AG20443 (cell line): ENCODE measurements around the gene FAM81A.
"Not testable (repeated sequence)": the region's sequence is repeated elsewhere in the genome, so short reads cannot be mapped to it uniquely, and the experiment has no call there.

Experiments
- DNase-seq: peaks from one replicate; pipeline ENCODE4 v3.0.0; 2012; ENCODE audit warnings: low spot score, mixed read lengths

The FAM81A gene

DNA sequence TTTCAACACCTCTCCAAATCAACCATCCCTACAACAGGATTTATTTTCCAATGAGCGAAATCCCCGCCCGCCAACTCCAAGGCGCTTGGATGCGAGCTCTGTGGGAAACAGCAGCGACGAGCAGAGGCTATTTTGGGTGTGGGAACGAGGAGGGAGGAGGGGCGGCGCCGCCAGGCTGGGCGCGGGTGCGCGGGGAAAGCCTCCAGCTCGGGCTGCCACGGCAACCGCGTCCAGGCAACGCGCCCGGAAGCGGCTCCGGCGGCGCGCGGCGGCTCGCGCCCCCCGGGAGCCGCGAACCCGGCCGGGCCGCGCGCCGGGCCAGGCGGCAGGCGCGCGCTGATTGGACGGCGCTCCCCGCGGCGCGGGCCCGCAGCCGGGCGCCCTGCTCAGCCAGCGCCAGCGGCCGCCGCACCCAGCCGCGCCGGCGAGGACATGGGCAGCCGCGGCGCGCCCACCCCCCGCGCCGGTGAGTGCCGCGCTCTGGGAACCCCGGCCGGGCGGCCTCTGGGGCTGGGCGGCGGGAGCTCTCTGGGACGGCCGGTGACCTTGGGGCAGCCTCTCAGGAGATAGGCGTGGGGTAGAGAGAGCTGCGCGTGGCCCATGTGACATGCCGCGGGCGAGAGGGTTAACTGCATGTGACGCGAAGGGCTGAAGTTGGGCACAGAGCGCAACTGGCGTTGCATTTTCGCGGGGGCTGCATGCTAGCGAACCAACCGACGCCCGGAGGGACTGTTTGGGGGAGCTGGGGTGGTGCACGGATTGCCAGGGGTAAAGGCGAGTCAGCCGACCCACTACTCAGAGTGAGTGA is at the start of gene FAM81A:
Gene FAM81A, plus strand, starts transcription at position 370 of the 808 bp plus-strand sequence. CDS start 20,441 bp downstream, outside the sequence.
- DNase-seq, result peak; percentile 96

DNA sequence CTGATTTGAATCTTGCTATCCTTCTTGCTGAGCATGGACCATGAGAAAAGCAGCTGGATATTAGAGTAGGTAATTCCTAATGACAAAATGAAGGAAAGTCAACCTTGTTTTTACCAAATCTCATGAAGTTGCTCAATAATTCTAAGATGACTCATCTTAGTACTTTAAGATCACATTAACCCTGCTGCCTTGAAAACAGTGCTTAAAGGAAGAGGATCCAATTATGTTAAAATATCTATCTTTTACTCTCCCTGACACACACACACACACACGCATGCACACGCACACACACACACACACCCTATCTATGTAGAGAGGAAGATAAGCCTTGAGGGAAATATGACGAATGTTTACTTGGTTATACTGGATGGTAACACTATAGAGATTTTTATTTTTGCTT is 49.3 kb upstream of the FAM81A start:
- DNase-seq, result peak; percentile 61

GRCh38 chr15:59392299-59392698 is 45.7 kb upstream of the FAM81A start:
- no peak for DNase-seq

DNA sequence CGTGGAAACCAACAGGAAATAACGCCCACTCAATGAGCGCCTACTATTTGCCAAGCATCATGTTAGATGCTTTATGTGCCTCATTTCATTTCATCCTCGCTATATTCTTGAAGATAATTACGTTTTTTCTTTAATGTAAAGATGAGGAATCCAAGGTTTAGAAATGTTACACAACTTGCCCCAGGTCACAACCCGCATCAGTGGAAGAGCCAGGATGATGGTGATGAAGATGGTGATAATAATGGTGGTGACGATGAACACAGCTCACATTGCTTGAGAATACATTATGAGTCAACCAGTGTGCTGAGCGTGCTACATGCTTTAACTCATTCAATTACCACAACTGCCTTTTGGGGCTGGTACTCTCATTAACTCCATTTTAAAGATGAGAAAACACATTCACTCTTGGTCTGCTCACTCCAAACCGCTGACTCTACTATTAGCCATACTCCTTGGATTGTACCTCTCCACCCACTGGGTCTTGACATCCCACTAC is 43.8 kb upstream of the FAM81A start:
- no peak for DNase-seq

GRCh38 chr15:59396211-59396610 is 41.8 kb upstream of the FAM81A start:
- no peak for DNase-seq

DNA sequence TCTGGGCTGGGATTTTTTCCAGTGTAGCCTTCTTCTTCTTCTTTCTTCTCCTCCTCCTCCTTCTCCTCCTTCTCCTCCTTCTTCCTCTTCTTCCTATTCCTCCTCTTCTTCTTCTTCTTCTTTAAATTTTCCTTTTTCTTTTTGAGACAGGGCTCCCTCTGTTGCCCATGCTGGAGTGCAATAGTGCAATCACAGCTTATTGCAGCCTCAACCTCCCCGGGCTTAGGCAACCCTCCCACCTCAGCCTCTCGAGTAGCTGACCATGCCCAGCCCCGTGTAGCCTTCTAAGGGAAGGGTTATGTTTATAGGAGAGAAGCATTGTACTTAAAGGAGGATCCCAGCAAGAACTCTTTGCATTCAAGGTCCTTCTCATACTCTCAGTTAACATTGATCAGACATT is 41.3 kb upstream of the FAM81A start:
- no peak for DNase-seq

- DNase-seq, result no peak
Measured at GRCh38 chr15:59398220-59398619, 39.8 kb upstream of the FAM81A start.

- no peak for DNase-seq
Measured at GRCh38 chr15:59399465-59400102, 38.4 kb upstream of the FAM81A start.

GRCh38 chr15:59400103-59400813 is 37.7 kb upstream of the FAM81A start:
- no peak for DNase-seq

GRCh38 chr15:59401051-59401823 is 36.7 kb upstream of the FAM81A start:
- not testable (repeated sequence) for DNase-seq

GRCh38 chr15:59401824-59402569 is 36.0 kb upstream of the FAM81A start:
- DNase-seq, result no peak

GRCh38 chr15:59405079-59405478 is 32.9 kb upstream of the FAM81A start:
- no peak for DNase-seq

DNA sequence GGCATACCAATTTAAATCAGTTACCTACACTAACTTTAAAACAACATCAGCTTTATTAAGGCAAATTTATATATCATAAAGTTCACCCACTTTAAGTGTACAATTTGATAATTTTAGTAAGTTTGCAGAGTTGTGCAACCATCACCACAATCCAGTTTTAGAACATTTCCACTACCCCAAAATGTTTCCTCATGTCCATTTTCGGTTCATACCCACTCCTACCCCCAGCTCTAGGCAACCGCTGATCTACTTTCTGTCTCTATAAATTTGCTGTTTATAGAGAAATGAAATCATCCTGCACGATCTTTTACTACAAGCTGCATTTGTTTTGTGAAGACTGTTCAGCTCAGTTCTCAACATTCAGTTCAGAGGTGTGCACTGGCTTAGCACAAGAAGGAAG is 31.5 kb upstream of the FAM81A start:
- no peak for DNase-seq

GRCh38 chr15:59407946-59408345 is 30.0 kb upstream of the FAM81A start:
- no peak for DNase-seq

DNA sequence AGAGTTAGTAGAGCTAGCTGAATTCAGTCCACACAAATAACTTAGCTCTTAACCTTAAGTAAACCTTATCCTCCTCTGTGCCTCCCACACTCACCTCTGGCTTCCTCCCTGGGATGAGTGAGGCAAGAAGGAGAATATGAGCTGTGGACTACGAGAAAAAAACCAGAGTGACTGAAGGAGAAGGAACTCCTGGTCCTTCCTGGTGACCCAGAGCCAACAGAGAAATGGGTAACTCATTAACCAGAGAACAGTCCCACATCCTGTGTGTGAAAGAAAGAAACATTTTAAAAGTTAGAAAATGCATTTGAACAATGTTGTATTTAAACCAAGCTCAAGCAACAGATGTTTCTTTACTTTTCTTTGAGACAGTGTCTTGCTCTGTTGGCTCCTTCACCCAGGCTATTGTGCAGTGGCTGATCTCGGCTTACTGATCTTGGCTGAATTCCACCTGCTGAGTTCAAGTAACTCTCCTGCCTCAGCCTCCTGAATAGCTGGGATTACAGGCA is 27.5 kb upstream of the FAM81A start:
- no peak for DNase-seq

DNA sequence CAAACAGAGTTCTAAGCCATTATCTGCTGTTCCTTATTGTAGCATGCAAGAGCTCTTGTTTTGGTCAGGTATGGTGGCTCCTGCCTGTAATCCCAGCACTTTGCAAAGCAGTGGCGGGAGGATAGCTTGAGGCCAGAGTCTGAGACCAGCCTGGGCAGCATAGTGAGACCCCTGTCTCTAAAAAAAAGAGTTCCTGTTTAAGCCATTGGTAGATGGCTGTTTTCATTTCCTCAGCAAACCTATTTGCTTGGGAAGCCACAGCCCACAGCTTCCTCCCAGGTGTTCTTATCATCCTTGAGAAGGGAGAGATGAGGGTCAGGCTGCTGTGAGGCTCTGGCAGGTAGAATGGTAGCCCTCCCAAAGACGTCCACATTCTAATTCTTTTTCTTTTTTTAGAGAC is 24.4 kb upstream of the FAM81A start:
- DNase-seq, result no peak

- no peak for DNase-seq
Measured at GRCh38 chr15:59416816-59417215, 21.2 kb upstream of the FAM81A start.

DNA sequence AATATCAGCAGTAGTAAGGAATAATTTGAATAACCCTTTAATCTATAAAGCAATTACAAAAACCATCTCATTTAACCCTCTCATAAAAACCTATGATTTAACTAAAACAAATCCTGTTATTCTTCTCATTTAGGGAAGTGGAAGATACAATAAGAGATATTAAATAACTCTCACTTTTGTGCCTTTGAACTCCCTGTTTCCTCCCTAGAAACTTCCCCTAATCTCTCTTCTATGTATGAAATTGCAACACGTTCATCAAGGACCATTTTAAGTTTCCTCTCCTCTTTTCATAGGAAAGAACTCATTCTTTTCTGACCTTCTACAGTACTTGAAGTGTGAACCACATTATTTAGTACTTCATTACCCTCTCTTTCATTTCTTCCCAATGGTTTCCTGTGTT is 18.8 kb upstream of the FAM81A start:
- no peak for DNase-seq

GRCh38 chr15:59420108-59420507 is 17.9 kb upstream of the FAM81A start:
- no peak for DNase-seq

DNA sequence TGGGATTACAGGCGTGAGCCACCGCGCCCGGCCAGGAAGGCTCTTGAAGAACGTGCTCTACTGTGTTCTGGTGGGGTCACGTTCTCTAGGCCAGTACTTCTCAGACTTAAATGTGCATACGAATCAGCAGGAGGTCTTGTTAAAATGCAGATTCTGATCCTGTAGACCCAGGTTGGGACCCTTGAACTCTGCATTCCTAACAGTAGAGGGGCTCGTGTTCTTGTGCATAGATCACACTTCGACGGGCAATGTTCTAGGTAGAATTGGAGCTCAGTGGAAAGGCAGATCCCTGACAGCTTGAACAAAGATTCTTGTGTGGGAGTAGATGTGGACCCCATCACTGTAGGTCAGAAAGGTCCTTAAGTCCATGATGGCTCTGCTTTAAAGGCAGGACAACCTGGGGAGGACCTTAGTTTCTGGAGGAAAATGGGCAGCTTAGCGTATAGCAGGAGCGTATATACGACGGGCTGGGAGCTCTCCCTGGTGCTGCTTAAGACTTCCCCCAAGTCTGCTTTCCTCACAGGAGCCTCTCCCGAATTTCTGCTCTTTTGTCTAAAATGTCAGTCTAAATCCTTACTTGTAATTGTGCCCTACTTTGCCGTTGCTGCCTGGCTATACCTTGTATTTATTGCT is 16.9 kb upstream of the FAM81A start:
- peak; percentile 34 for DNase-seq

- no peak for DNase-seq
Measured at GRCh38 chr15:59424616-59425015, 13.4 kb upstream of the FAM81A start.
